ENCODE results near the gene RUFY4.

DNA sequence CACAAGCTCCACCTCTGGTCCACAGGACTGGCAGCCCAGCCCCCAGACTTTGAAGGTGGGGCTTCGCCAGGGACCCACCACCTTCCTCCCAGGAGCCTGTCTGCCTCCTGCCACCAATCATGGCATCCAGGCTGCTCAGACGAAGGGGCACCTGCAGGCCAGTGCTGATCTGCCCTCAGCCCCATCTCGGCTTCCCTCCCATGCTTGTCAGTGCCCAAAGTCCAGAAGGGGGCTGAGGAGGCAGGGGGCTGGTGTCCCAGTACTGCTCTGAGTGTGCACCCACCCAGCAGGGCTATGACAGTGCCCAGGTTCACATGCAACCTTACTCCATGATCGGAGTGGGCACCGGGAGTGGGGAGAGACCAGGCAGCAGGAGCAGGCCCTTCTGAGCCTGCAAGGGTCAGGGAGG, 25.3 kb upstream of the RUFY4 start:
- TF ChIP-seq, protein P1, sequence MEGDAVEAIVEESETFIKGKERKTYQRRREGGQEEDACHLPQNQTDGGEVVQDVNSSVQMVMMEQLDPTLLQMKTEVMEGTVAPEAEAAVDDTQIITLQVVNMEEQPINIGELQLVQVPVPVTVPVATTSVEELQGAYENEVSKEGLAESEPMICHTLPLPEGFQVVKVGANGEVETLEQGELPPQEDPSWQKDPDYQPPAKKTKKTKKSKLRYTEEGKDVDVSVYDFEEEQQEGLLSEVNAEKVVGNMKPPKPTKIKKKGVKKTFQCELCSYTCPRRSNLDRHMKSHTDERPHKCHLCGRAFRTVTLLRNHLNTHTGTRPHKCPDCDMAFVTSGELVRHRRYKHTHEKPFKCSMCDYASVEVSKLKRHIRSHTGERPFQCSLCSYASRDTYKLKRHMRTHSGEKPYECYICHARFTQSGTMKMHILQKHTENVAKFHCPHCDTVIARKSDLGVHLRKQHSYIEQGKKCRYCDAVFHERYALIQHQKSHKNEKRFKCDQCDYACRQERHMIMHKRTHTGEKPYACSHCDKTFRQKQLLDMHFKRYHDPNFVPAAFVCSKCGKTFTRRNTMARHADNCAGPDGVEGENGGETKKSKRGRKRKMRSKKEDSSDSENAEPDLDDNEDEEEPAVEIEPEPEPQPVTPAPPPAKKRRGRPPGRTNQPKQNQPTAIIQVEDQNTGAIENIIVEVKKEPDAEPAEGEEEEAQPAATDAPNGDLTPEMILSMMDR (IDR thresholded peaks at IDR 0.05), result no peak
- TF ChIP-seq POLR2A (IDR thresholded peaks at IDR 0.05), result no peak

Measured in testis (tissue), 2 donors.